ENCODE data around the gene ANKH. TPM values are rescaled to one million over a fixed set of nuclear protein-coding genes. Genes with fewer than 3 reads are reported as not detected.

ANKH gene
- total RNA-seq, 1 experiment from 2014 or later, result 53.2 TPM

- Mint-ChIP-seq H3K9me3 (ENCODE audit: low read depth, unreplicated experiment) (no peaks in the 10 kb centered on the region), H3K4me1 (ENCODE audit: low read depth, unreplicated experiment) (peaks cover 15% of the 10 kb centered on the region), H3K27me3 (ENCODE audit: unreplicated experiment) (no peaks in the 10 kb centered on the region), H3K36me3 (ENCODE audit: insufficient read depth, unreplicated experiment) (no peaks in the 10 kb centered on the region), H3K4me3 (ENCODE audit: low read depth, unreplicated experiment) (no peak overlapping the region), H3K27ac (ENCODE audit: unreplicated experiment) (no peak overlapping the region)
- CTCF ChIA-PET, result no interaction called here
- BruUV-seq (replicated peaks), result no TSS peak
- intact Hi-C loops (cut with micrococcal nuclease; ENCODE audit: unreplicated experiment), result no loop called here
- TF ChIP-seq CTCF (IDR thresholded peaks at IDR 0.05; ENCODE audit: unreplicated experiment), result no peak
- no peak for DNase-seq
Measured at GRCh38 chr5:14848385-14848784, 23.2 kb downstream of the ANKH start.

- CTCF ChIA-PET, result no interaction called here
- intact Hi-C loops (cut with micrococcal nuclease; ENCODE audit: unreplicated experiment), result no loop called here
Measured at GRCh38 chr5:14847471-14847870, 24.1 kb downstream of the ANKH start.

GRCh38 chr5:14842117-14842516 is 29.5 kb downstream of the ANKH start:
- no peaks in the 10 kb centered on the region for H3K4me1 Mint-ChIP-seq (ENCODE audit: low read depth, unreplicated experiment)
- no peak overlapping the region for H3K4me3 Mint-ChIP-seq (ENCODE audit: low read depth, unreplicated experiment)
- BruUV-seq (replicated peaks), result no TSS peak
- intact Hi-C loops (cut with micrococcal nuclease; ENCODE audit: unreplicated experiment), result no loop called here
- no peak for TF ChIP-seq CTCF (IDR thresholded peaks at IDR 0.05; ENCODE audit: unreplicated experiment)
- CTCF ChIA-PET, result no interaction called here
- H3K36me3 Mint-ChIP-seq (ENCODE audit: insufficient read depth, unreplicated experiment), result no peaks in the 10 kb centered on the region
- no peak for DNase-seq
- no peaks in the 10 kb centered on the region for H3K27me3 Mint-ChIP-seq (ENCODE audit: unreplicated experiment)
- no peak overlapping the region for H3K27ac Mint-ChIP-seq (ENCODE audit: unreplicated experiment)
- H3K9me3 Mint-ChIP-seq (ENCODE audit: low read depth, unreplicated experiment), result no peaks in the 10 kb centered on the region

More at GRCh38 chr5:14847471-14847870, 24.1 kb downstream of the ANKH start:
- no peaks in the 10 kb centered on the region for H3K27me3 Mint-ChIP-seq (ENCODE audit: unreplicated experiment)
- H3K36me3 Mint-ChIP-seq (ENCODE audit: insufficient read depth, unreplicated experiment), result no peaks in the 10 kb centered on the region
- no peak overlapping the region for H3K27ac Mint-ChIP-seq (ENCODE audit: unreplicated experiment)
- no peak for DNase-seq
- H3K9me3 Mint-ChIP-seq (ENCODE audit: low read depth, unreplicated experiment), result no peaks in the 10 kb centered on the region
- H3K4me1 Mint-ChIP-seq (ENCODE audit: low read depth, unreplicated experiment), result peaks cover 15% of the 10 kb centered on the region
- no peak overlapping the region for H3K4me3 Mint-ChIP-seq (ENCODE audit: low read depth, unreplicated experiment)
- BruUV-seq (replicated peaks), result no TSS peak
- no peak for TF ChIP-seq CTCF (IDR thresholded peaks at IDR 0.05; ENCODE audit: unreplicated experiment)

- Mint-ChIP-seq H3K27me3 (ENCODE audit: unreplicated experiment) (no peaks in the 10 kb centered on the region), H3K4me1 (ENCODE audit: low read depth, unreplicated experiment) (no peaks in the 10 kb centered on the region), H3K4me3 (ENCODE audit: low read depth, unreplicated experiment) (no peak overlapping the region), H3K9me3 (ENCODE audit: low read depth, unreplicated experiment) (no peaks in the 10 kb centered on the region), H3K36me3 (ENCODE audit: insufficient read depth, unreplicated experiment) (no peaks in the 10 kb centered on the region), H3K27ac (ENCODE audit: unreplicated experiment) (no peak overlapping the region)
- no TSS peak for BruUV-seq (replicated peaks)
- no peak for DNase-seq
- no peak for TF ChIP-seq CTCF (IDR thresholded peaks at IDR 0.05; ENCODE audit: unreplicated experiment)
- intact Hi-C loops (cut with micrococcal nuclease; ENCODE audit: unreplicated experiment), result no loop called here
- CTCF ChIA-PET, result no interaction called here
Measured at GRCh38 chr5:14840624-14841023, 31.0 kb downstream of the ANKH start.
